Nucleus accumbens (tissue), 56 donors: ENCODE data around the gene ROPN1.
"Not testable (repeated sequence)": the region's sequence is repeated elsewhere in the genome, so short reads cannot be mapped to it uniquely, and the experiment has no call there.

Experiments
- DNase-seq, 56 donors: peaks; one replicate each; lab custom pipeline; 2025; lab: John Stamatoyannopoulos, UW

The ROPN1 gene

DNA sequence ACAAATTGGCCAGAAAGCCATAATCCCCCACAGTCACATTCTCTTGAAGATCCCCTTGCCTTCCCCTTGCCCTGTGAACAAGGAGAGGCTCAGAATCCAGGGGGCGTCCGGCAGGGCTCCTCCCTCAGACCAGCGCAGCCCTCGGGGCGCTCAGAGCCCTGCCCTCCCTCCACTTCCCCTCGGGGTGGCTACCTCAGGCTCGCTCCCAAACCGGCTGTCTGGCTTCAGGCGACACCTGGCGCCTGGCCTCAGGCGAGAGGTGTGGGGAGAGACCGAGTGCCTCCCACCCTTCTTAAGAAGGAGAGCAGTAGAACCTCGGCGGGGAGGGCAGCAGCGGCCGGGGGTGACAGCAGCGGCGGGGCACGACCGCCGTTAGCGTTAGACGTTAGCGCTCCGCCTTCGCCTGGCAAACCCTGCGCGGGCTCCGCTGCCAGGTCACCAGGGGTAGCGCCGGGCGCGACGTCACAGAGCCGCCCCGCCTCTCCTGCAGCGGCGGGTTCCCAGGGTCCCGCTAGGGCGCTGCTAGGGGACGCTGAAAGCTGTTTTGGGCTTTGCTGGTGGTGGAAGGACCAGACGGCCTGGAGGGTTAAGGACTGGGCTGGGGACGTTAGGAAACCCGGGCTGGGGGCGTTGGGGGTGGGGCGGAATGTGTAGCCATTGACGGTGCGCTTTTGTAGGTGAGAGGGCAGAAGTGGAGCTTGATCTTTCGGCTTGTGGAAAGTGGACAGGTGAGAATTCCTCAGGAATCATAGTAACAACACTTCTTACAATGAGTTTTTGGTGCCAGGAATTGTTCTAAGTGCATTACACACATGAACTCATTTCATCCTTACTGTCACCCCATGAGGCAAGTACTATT lies at the start of gene ROPN1:
TSS of gene ROPN1 (minus strand) at position 395 of the 859 bp plus-strand sequence. CDS start 11,643 bp downstream, outside the sequence.
- not testable (repeated sequence) for DNase-seq

DNA sequence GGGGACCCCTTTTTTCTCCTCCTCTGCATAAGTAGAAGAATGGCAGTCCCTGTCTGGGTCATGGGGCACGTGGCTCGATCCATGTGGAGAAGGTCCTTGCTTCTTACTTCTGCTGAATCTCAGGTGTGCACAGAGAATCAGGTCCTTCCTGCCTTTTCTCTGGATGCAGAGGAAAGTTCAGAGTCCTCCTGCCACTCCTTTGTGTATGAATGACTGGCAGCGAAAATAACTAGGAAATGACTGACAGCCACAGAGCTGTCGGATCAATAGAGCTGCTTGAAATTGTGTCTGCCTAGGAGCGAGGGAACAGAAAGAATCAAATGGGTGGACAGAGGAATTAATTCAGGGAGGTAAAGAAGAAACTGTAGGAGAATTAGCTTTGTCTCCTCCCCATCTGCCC lies 49.6 kb upstream of the ROPN1 start:
- no peak for DNase-seq

DNA sequence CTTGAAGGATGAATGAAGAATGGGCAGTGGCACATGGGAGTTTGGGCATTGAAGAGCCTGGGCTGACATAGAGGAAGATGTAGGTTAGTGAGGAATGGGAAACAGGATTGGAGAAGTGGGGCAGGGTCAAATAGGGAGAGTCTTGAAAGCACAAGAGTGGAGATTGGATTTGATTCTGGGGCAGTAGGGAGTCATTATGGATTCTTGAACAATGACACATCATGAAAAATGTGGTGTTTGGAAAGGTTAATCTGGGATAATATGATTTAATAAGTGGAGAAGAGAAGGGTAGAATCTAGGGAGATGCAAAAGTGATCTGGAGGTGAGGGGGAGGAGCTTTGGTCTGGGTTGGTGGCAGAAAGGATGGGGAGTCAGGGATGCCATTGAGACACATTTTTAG lies 45.4 kb upstream of the ROPN1 start:
- no peak for DNase-seq

DNA sequence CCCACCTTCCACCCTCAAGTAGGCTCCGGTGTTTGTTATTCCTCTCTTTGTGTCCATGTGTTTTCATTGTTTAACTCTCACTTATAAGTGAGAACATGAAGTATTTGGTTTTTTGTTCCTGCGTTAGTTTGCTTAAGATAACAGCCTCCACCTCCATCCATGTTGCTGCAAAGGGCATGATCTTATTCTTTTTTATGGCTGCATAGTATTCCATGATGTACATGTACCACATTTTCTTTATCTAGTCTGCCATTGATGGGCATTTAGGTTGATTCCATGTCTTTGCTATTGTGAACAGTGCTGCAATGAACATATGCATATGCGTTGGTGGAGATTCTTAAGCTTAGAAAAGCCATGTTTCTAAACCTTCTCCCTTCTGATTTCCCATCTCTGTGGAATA lies 44.3 kb upstream of the ROPN1 start:
- not testable (repeated sequence) for DNase-seq

DNA sequence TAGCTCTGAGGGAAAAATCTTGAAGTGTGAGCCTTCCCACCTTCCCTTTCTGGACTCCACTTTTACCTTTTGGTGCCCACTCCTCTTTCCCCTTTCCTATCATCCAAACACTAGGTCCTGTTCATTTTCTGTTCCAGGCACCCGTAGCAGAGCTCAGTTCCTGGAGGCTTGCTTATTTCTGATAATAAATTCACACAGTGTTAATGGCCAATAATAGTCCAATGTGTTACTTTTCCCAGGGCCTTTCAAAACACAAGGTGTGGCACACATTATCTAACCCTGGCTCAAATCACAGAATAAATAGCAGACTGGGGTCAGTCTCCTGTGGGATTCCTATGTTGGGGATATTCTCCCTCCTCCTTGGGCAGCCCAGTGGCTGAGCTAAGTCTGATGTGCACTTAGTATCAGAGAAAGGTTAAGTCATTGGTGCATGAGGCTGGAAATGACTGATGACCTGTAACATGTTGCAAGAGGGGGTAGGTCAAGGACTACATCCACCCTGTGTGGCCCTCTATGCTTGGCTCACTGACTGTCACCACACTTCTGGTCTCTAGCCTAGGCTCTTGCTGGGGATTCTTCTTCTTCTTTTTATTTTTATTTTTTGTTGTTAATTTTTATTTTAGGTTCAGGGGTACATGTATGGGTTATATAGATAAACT lies 43.7 kb upstream of the ROPN1 start:
- DNase-seq, result no peak

DNA sequence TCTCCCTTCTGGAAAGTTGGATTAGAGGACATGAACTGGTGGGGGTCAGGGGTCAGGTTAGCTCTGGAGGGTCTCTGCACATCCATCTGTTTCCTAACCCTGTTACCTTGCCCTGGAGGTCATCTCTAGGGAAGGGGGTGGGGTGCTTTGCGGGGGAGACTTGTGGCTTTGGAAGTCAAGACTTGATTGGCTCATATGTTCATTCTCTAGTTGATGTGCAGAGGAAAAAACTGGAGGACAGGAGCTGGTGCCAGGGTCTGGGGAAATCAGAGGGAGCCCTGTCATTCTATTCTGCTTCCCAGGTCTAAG lies 42.9 kb upstream of the ROPN1 start:
- DNase-seq, result no peak

DNA sequence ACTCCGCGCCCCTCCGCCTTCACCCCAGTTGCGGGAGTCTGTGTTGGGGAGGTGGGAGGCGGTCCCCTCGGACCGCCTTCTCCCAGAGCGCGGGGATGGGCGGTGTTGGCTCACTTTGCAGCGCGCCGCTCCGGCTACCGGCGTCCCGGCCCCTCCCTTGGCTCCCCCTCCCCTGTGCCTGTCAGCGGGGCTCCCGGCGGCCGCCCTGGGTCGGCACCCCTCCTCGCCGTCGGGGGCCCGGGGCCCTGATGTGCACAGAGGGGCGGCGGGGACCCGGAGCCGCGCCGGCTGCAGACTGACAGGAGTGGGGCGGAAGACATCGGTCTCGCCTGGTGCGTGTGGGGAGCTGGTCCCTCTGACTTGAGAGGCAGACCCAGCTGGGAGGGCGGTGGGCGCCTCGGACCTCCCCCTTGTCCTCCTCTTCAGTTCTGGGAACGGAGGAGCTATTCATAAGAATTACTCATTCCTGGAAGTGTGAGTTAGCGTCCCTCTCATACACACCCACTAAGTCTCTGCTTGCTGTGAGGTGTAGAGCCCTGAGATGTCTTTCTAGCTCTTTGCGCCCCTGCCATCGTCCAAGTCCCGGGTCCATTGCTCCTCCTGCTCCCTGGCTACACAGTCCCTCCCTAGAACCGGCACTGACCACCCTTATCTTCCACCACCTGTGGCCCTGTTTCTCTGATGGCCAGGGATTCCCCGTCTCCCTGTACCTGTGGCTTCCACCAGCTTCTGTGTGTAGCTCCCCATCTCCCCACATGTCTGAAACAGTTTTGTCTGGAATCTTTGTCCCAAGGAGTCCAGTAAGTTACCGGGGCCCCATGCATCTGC lies 42.3 kb upstream of the ROPN1 start:
- peak in 12 of 56 donors; percentile 9 to 65 (median 34) for DNase-seq

DNA sequence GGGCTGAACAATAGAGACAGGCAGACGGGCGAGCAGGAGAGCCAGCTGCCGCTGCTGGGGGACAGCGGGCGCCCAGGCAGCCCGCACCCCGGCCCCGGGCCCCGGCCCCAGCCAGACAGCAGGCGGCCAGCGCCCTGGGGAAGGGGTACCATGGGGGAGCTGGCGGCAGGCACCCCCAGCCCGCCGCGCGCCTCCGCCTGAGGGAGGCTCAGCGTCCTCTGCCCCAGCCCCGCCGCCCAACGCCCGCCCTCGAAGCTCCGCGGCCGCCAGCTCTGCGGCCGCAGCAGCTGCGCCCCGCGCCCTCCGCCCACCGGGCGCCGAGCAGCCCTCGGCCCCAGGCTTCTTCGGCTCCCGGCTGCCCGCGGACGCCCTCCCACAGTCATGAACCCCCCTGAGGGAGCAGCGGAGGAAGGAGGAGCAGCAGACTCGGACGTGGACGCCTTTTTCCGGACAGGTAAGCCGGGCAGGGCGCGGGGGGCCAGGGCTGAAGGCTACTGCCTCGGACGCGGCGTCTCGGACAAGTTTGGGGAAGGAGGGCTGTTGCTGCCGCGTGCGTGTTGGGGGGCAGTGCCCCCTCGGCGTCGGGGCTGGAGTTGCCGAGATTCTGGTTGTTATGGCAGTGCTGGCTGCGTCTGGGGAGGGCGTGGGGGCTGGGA lies 41.6 kb upstream of the ROPN1 start, which contains the start of gene KALRN:
TSS of gene KALRN (plus strand) at position 10 of the 656 bp plus-strand sequence.
- peak in 5 of 56 donors; percentile 13 to 51 (median 28) for DNase-seq

DNA sequence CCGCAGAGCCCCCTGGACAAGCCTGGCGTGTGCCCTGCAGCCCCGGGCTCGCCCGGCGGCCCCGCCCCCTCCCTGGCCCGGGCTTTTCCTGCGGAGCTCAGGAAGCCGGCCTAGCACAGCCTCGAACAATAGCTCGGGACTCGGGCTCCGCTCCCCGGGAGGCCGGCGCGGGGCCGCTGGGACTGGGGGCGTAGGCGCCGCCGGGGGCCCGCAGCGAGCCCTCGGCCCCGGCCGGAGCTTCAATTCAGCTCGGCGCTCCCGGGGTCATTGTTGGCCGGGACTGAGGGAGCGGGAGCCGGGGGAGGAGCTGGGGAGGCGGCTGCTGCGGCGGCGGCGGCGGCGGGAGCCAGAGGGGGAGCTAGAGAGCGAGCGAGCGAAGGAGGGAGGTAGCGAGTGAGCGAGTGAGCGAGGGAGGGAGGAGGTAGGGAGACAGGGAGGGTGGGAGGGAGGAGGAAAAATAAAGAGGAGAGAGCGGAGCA lies 41.0 kb upstream of the ROPN1 start:
- peak in 55 of 56 donors; percentile 11 to 88 (median 73) for DNase-seq

DNA sequence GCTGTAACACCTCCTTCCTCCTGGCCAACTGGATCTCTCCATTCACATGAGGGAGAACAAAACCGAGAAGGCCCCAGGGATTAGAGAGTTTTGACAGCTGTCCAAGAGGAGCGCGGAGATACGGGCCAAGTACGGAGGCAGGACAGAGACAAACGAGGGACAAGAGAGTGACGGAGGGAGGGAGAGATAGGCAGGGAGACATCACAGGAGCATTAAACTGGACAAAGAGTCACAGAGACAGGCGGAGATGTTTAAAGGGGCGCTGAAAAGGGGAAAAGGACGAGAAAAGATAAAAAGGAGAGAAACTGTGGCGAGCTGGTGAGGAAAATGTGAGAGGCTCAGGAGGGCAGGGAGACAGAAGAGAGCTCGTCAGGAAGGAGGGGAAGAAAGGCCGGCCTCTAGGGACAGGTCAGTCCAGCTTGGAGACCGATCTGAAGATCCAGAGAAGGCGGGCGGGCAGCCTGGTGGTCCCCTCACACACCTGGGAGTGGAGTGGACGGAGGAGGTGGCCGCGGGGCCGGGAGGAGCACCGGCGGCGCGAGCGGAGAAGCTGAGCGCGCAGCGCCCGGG lies 40.5 kb upstream of the ROPN1 start:
- DNase-seq, result peak in 31 of 56 donors; percentile 3 to 65 (median 41)

DNA sequence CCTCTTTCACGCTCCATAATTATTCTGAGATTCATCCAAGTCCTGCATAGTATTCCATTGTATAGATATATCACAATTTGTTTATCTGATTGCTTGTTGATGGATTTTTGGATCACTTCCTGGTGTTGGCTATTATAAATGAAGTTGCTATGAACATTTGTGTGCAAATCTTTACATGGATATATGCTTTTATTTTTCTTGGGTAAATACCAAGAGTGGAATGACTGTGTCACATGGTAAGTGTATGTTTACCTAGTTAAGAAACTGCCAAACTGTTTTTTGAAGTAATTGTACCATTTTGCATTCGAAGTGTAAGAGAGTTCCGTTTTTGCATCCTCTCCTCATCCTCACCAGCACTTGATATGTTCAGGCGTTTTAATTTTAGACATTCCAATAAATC lies 34.6 kb upstream of the ROPN1 start:
- no peak for DNase-seq

DNA sequence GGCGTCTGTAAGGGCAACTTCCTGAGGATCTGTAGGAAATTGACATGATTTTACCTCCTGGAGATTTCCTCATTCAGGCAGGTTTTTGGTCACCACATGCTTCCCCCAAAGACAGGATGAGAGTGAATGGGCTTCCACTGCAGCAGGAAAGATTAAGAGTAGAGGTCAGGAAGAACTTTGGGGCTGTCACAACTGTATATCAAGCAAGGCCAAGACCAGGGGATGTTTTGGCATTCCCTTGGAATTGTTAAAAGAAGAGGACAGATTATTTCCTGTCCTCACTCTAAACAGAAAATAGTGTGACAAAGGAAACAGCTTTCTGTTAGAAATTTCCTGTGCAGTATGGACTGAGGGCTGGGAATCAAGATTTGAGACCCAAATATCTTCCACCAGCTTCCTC lies 31.6 kb upstream of the ROPN1 start:
- not testable (repeated sequence) for DNase-seq

DNA sequence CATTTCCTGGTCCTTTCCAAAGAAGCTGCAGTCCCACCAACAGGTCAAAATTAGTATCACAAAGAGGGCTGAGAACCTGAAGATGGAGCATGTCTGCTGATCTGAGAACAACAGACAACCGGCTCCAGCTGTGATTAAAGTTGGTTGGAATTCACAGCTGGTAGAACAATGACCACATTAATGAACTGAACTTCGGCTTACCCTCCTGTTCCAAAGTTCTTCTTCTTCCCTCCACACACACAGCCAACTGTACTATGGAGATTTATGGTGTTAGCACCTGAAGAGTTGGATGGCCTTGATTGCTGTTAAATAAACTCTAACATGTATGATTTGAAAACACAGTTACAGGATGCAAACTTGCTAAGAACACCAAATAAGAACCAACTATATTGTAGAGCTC lies 27.4 kb upstream of the ROPN1 start:
- DNase-seq, result no peak

DNA sequence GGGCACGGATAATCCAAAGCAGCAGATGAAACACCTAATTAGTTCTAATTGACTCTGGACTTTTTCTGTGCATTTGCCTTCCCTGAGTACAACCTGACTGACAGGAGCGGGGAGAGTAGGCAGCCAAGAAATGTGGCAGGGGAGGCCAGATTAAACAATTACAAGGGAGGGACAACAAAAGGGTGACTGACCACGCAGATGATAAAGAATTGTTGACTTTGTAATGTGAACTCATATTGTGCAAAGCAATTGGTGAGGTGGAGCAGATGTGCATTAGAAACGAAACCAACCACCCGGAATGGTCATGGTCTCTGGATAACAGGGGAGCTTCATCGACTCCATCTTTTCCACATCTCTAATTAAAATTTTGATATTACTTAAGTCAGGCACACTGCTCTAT lies 25.6 kb upstream of the ROPN1 start:
- DNase-seq, result not testable (repeated sequence)

DNA sequence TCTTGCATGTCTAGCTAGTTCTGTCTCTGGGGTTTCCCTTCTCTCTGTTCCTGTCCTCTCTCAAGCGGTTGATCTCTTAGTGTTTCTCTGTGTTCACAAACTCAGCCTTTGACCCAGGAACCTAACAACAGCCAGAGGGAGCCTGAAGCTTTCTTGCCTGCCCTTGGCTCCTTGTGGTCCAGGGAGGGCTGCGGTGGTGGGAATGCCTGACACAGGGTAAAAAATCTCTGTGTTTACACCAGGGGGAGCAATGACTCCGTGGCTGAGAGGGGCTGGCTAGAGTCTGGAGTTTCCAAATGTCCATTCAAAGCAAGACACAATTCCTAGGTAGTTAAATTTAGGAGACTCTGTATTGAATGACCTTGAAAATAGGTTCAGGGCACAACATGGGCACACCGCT lies 24.6 kb upstream of the ROPN1 start:
- peak in 17 of 56 donors; percentile 2 to 50 (median 14) for DNase-seq

DNA sequence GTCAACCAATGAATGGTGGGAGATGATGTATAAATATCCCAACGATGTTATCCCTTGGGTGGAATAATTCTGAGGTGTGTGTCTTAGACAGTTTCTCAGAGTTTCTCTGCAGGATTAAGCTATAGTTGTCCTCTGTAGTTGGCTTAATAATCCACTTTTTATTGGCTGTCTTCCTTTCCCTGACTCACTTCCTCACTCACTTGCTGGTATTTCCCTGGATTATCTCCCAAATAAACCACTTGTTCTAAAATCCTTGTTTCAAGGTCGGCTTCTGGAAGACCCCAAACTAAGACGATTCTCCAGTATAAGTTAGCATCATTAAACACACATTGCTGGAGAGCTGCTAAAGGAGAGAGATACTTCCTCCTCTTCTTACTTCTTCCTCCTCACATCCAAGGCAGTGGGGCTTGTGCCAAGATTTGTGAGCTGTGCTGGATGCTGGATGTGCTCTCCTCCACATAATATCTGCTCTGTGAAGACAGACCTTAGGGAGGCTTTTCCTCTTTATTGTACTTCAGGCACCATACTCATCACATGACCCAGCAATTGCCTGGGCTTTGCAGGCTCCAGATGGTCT lies 22.5 kb upstream of the ROPN1 start:
- DNase-seq, result no peak

DNA sequence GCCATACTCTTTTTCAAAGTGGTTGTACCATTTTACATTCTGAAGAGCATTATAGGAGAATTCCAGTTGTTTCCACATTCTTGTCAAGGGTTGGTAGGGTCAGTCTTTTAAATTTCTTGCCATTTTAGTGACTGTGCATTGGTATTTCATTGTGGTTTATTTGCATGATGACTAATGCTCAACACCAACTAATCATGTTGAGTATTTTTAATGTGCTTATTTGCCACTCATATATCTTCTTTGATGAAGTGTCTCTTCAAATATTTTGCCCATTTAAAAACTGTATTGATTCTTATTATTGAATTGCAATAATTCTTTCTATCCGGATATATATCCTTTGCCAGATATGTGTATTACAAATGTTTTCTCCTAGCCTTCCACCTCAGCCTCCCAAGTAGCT lies 16.4 kb upstream of the ROPN1 start:
- DNase-seq, result not testable (repeated sequence)

DNA sequence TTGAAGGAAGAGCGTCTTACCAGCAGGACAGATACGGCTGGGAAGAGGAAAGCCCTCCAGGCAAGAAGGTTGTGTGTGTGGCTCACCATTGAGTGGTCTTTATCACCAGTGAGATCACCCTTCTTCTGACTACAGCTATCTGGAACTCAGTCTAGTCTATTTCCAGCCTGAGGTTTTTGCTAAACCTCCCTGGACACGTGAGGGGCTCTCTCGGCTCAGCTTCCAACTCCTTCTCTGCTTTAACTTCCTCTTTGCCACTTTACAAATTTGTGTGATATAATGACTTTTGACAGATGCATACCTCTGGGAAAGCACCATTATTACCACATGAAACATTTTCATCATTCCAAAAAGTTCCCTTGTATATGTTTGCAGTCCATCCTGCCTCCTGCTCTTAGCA lies 15.3 kb upstream of the ROPN1 start:
- DNase-seq, result no peak

DNA sequence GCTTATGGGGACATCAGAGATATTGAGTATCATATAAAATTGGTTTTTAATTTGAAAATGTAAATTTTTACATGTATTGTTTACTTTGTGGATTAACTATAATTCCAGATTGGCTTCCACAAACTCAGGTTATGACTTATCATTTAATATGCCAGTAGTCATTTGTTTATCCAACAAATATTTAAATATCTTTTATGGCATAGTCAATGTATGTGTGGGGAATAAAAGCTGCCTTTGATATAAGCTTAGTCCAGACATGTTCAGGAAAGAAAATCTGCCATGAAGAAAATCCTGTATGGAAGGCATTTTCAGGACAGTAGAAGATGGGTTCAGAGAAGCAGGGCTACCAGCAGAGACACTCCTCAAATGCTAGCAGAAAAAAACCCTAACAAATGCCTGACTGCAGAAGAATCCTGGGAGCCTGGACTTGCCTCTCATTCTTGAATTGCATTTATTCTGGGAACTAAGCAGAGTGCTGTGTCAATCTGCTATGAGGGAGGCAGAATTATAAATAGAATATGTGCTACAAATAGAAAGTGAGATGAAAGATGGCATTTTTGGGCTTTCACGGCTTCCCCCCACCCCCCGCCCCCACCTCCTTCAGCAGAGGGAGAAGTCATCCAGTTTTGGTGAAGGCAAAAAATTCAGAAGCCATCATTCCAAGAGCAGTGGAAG lies 10.6 kb upstream of the ROPN1 start:
- DNase-seq, result peak in 5 of 56 donors; percentile 3 to 46 (median 24)
